ENCODE results near the gene EPG5. TPM values are rescaled to one million over a fixed set of nuclear protein-coding genes. Genes with fewer than 3 reads are reported as not detected.

EPG5 gene
- 6.7 and 12.4 TPM in 2 replicates for total RNA-seq

GRCh38 chr18:45967007-45967706 is at the start of gene EPG5:
Gene EPG5, minus strand, starts transcription at chr18:45967329. Its CDS starts 90 bp downstream, at chr18:45967239.

GRCh38 chr18:45825258-45826044 is 141.7 kb downstream of the EPG5 start, which contains the start of gene SIGLEC15:
Gene SIGLEC15, plus strand, starts transcription at chr18:45825675. Its CDS starts 54 bp downstream, at chr18:45825729.

Other genes starting within 250 kb of the EPG5 start
- gene SLC14A1, start 243.1 kb downstream of the EPG5 start, total RNA-seq = not detected in 2 replicates
- gene SIGLEC15, start 141.7 kb downstream of the EPG5 start, total RNA-seq = 0.07 TPM in 1 of 2 replicates, not detected in the other
- gene PSTPIP2, start 104.9 kb upstream of the EPG5 start, total RNA-seq = 17.2 and 20.2 TPM in 2 replicates
- gene ATP5F1A, start 131.0 kb upstream of the EPG5 start, total RNA-seq = 643 and 848 TPM in 2 replicates
- gene HAUS1, start 137.1 kb upstream of the EPG5 start, total RNA-seq = 51.4 and 77.1 TPM in 2 replicates

All from airway epithelial cell (primary cell).